ENCODE measurements around the gene CCDC57. TPM values are rescaled to one million over a fixed set of nuclear protein-coding genes. Genes with fewer than 3 reads are reported as not detected.
A peak's percentile ranks its signal among the peaks of the same experiment; 100 is the strongest.

Gene CCDC57
- total RNA-seq, 1 experiment from 2014 or later: 31.0 TPM

- Mint-ChIP-seq H3K9me3 (ENCODE audit: unreplicated experiment) (no peaks in the 10 kb centered on the region), H3K36me3 (ENCODE audit: insufficient read depth, unreplicated experiment) (peaks cover 78% of the 10 kb centered on the region), H3K4me3 (ENCODE audit: unreplicated experiment) (peak overlapping the region; percentile 22), H3K27me3 (ENCODE audit: insufficient read depth, unreplicated experiment) (no peaks in the 10 kb centered on the region), H3K27ac (ENCODE audit: unreplicated experiment) (peak overlapping the region; percentile 35), H3K4me1 (ENCODE audit: low read depth, unreplicated experiment) (peaks cover 13% of the 10 kb centered on the region)
- Histone ChIP-seq H3K4me1 (peaks cover 11% of the 10 kb centered on the region), H3K9me3 (no peaks in the 10 kb centered on the region), H3K36me3 (ENCODE audit: control insufficient read depth, insufficient read depth, low read length) (peaks cover 11% of the 10 kb centered on the region), H3K4me3 (ENCODE audit: low read depth, low read length) (no peak overlapping the region), H3K27me3 (replicated peaks; ENCODE audit: control insufficient read depth, insufficient read depth, low read length) (no peaks in the 10 kb centered on the region)
- no TSS peak for BruUV-seq (replicated peaks)
- intact Hi-C loops (cut with micrococcal nuclease; ENCODE audit: unreplicated experiment): no loop called here
- POLR2A ChIA-PET: no interaction called here
- TF ChIP-seq CTCF (IDR thresholded peaks at IDR 0.05; ENCODE audit: insufficient read depth in 1 of 2, low read depth in 1 of 2, low read length in 1 of 2, severe bottlenecking in 1 of 2, unreplicated experiment in 1 of 2): no peak
- DNase-seq: no peak
- CTCF ChIA-PET: interaction anchor here (0.5 kb wide), 1 partner anchor 13 kb away, joined by 5 read pairs; no protein-coding TSS in a partner anchor
Observed at GRCh38 chr17:82240506-82241182, 28.0 kb upstream of the CCDC57 start.

GRCh38 chr17:82239926-82240505 is 27.4 kb upstream of the CCDC57 start:
- Histone ChIP-seq H3K27me3 (replicated peaks; ENCODE audit: control insufficient read depth, insufficient read depth, low read length) (no peaks in the 10 kb centered on the region), H3K36me3 (ENCODE audit: control insufficient read depth, insufficient read depth, low read length) (peaks cover 8% of the 10 kb centered on the region), H3K9me3 (no peaks in the 10 kb centered on the region), H3K4me1 (peaks cover 17% of the 10 kb centered on the region), H3K4me3 (ENCODE audit: low read depth, low read length) (no peak overlapping the region)
- no peak for TF ChIP-seq CTCF (IDR thresholded peaks at IDR 0.05; ENCODE audit: insufficient read depth in 1 of 2, low read depth in 1 of 2, low read length in 1 of 2, severe bottlenecking in 1 of 2, unreplicated experiment in 1 of 2)
- Mint-ChIP-seq H3K27me3 (ENCODE audit: insufficient read depth, unreplicated experiment) (no peaks in the 10 kb centered on the region), H3K9me3 (ENCODE audit: unreplicated experiment) (no peaks in the 10 kb centered on the region), H3K27ac (ENCODE audit: unreplicated experiment) (peak overlapping the region; percentile 35), H3K4me1 (ENCODE audit: low read depth, unreplicated experiment) (peaks cover 13% of the 10 kb centered on the region), H3K4me3 (ENCODE audit: unreplicated experiment) (no peak overlapping the region), H3K36me3 (ENCODE audit: insufficient read depth, unreplicated experiment) (peaks cover 76% of the 10 kb centered on the region)
- POLR2A ChIA-PET: no interaction called here
- intact Hi-C loops (cut with micrococcal nuclease; ENCODE audit: unreplicated experiment): no loop called here
- DNase-seq: no peak
- no TSS peak for BruUV-seq (replicated peaks)
- CTCF ChIA-PET: interaction anchor here (0.5 to 0.6 kb wide), 2 partner anchors 14 to 138 kb away, joined by 3 to 5 read pairs; no protein-coding TSS in a partner anchor

- Mint-ChIP-seq H3K4me1 (ENCODE audit: low read depth, unreplicated experiment) (peaks cover 7% of the 10 kb centered on the region), H3K9me3 (ENCODE audit: unreplicated experiment) (no peaks in the 10 kb centered on the region), H3K4me3 (ENCODE audit: unreplicated experiment) (no peak overlapping the region), H3K27ac (ENCODE audit: unreplicated experiment) (peak overlapping the region; percentile 39), H3K36me3 (ENCODE audit: insufficient read depth, unreplicated experiment) (peaks cover 75% of the 10 kb centered on the region), H3K27me3 (ENCODE audit: insufficient read depth, unreplicated experiment) (no peaks in the 10 kb centered on the region)
- no peak for TF ChIP-seq CTCF (IDR thresholded peaks at IDR 0.05; ENCODE audit: insufficient read depth in 1 of 2, low read depth in 1 of 2, low read length in 1 of 2, severe bottlenecking in 1 of 2, unreplicated experiment in 1 of 2)
- intact Hi-C loops (cut with micrococcal nuclease; ENCODE audit: unreplicated experiment): no loop called here
- peaks cover 23% of the 10 kb centered on the region for H3K4me1 ChIP-seq
- ChIA-PET POLR2A (no interaction called here), CTCF (interaction anchor here (0.6 kb wide), 1 partner anchor 138 kb away, joined by 3 read pairs; no protein-coding TSS in a partner anchor)
- no peaks in the 10 kb centered on the region for H3K9me3 ChIP-seq
- BruUV-seq (replicated peaks): no TSS peak
- DNase-seq: no peak
- no peaks in the 10 kb centered on the region for H3K27me3 ChIP-seq (replicated peaks; ENCODE audit: control insufficient read depth, insufficient read depth, low read length)
- H3K36me3 ChIP-seq (ENCODE audit: control insufficient read depth, insufficient read depth, low read length): peaks cover 6% of the 10 kb centered on the region
- no peak overlapping the region for H3K4me3 ChIP-seq (ENCODE audit: low read depth, low read length)
Observed at GRCh38 chr17:82239401-82239925, 26.8 kb upstream of the CCDC57 start.
